ENCODE data around the gene ZNF558. TPM values are rescaled to one million over a fixed set of nuclear protein-coding genes. Genes with fewer than 3 reads are reported as not detected.

ZNF558 gene
- polyA plus RNA-seq (2013, experiment 1 of 2), result 7.6 TPM
- polyA plus RNA-seq (2013, experiment 2 of 2), result 8.9 TPM

- peak within 1 kb of the TSS; percentile 76 for H3K4me3 ChIP-seq (ENCODE audit: low read length)
- H3K27ac ChIP-seq (ENCODE audit: low read depth, low read length), result peak within 1 kb of the TSS; percentile 81; the same call in 1 of the 2 replicates
- H3K36me3 ChIP-seq (ENCODE audit: insufficient read depth, low read length), result no peaks in the 10 kb centered on the region
- no peaks in the 10 kb centered on the region for H3K4me1 ChIP-seq (ENCODE audit: insufficient read depth, low read length)
- no peaks in the 10 kb centered on the region for H3K27me3 ChIP-seq (ENCODE audit: insufficient read depth, low read length)
- WGBS, result 51% methylated on average over 78 of the region's 78 CpGs
- peak within 1 kb of the TSS; percentile 76 for H3K9ac ChIP-seq (ENCODE audit: low read depth, low read length)
- H3K9me3 ChIP-seq (ENCODE audit: insufficient read depth, low read depth, low read length), result peaks cover 69% of the 10 kb centered on the region
Measured at GRCh38 chr19:8832132-8833021, at the start of gene ZNF558, which contains the start of gene MBD3L1. TSS of gene ZNF558 (minus strand) at chr19:8832304. CDS start at chr19:8822659, 9,645 bp downstream. TSS of gene MBD3L1 (plus strand) at chr19:8832377. CDS start at chr19:8842679, 10,302 bp downstream.

- Histone ChIP-seq H3K9me3 (ENCODE audit: insufficient read depth, low read depth, low read length) (peaks cover 98% of the 10 kb centered on the region), H3K4me1 (ENCODE audit: insufficient read depth, low read length) (no peaks in the 10 kb centered on the region), H3K9ac (ENCODE audit: low read depth, low read length) (no peak overlapping the region), H3K27me3 (ENCODE audit: insufficient read depth, low read length) (no peaks in the 10 kb centered on the region), H3K27ac (ENCODE audit: low read depth, low read length) (no peak overlapping the region), H3K4me3 (ENCODE audit: low read length) (no peak overlapping the region), H3K36me3 (ENCODE audit: insufficient read depth, low read length) (no peaks in the 10 kb centered on the region)
Measured at GRCh38 chr19:8881512-8881911, 49.4 kb upstream of the ZNF558 start.

- peaks cover 92% of the 10 kb centered on the region for H3K9me3 ChIP-seq (ENCODE audit: insufficient read depth, low read depth, low read length)
Measured at GRCh38 chr19:8880868-8881488, 48.9 kb upstream of the ZNF558 start.

GRCh38 chr19:8877854-8878705, 46.0 kb upstream of the ZNF558 start:
- H3K27ac ChIP-seq (ENCODE audit: low read depth, low read length), result no peak overlapping the region
- H3K9ac ChIP-seq (ENCODE audit: low read depth, low read length), result no peak overlapping the region
- peaks cover 89% of the 10 kb centered on the region for H3K9me3 ChIP-seq (ENCODE audit: insufficient read depth, low read depth, low read length)
- 78% methylated on average over 3 of the region's 6 CpGs for WGBS
- H3K4me1 ChIP-seq (ENCODE audit: insufficient read depth, low read length), result no peaks in the 10 kb centered on the region
- H3K4me3 ChIP-seq (ENCODE audit: low read length), result no peak overlapping the region
- H3K27me3 ChIP-seq (ENCODE audit: insufficient read depth, low read length), result no peaks in the 10 kb centered on the region
- H3K36me3 ChIP-seq (ENCODE audit: insufficient read depth, low read length), result no peaks in the 10 kb centered on the region

More at GRCh38 chr19:8880868-8881488, 48.9 kb upstream of the ZNF558 start:
- Histone ChIP-seq H3K4me1 (ENCODE audit: insufficient read depth, low read length) (no peaks in the 10 kb centered on the region), H3K9ac (ENCODE audit: low read depth, low read length) (no peak overlapping the region), H3K27ac (ENCODE audit: low read depth, low read length) (no peak overlapping the region), H3K27me3 (ENCODE audit: insufficient read depth, low read length) (no peaks in the 10 kb centered on the region), H3K4me3 (ENCODE audit: low read length) (no peak overlapping the region), H3K36me3 (ENCODE audit: insufficient read depth, low read length) (no peaks in the 10 kb centered on the region)
- WGBS, result 52% methylated on average over 2 of the region's 2 CpGs

GRCh38 chr19:8866344-8866743, 34.2 kb upstream of the ZNF558 start:
- peaks cover 94% of the 10 kb centered on the region for H3K9me3 ChIP-seq (ENCODE audit: insufficient read depth, low read depth, low read length)
- H3K27ac ChIP-seq (ENCODE audit: low read depth, low read length), result no peak overlapping the region
- H3K27me3 ChIP-seq (ENCODE audit: insufficient read depth, low read length), result no peaks in the 10 kb centered on the region
- no peak overlapping the region for H3K4me3 ChIP-seq (ENCODE audit: low read length)
- no peak overlapping the region for H3K9ac ChIP-seq (ENCODE audit: low read depth, low read length)
- no peaks in the 10 kb centered on the region for H3K4me1 ChIP-seq (ENCODE audit: insufficient read depth, low read length)
- H3K36me3 ChIP-seq (ENCODE audit: insufficient read depth, low read length), result no peaks in the 10 kb centered on the region

GRCh38 chr19:8858260-8858659, 26.2 kb upstream of the ZNF558 start:
- H3K9ac ChIP-seq (ENCODE audit: low read depth, low read length), result no peak overlapping the region
- 85% methylated on average over 3 of the region's 3 CpGs for WGBS
- H3K4me3 ChIP-seq (ENCODE audit: low read length), result no peak overlapping the region
- no peak overlapping the region for H3K27ac ChIP-seq (ENCODE audit: low read depth, low read length)
- no peaks in the 10 kb centered on the region for H3K4me1 ChIP-seq (ENCODE audit: insufficient read depth, low read length)
- H3K36me3 ChIP-seq (ENCODE audit: insufficient read depth, low read length), result no peaks in the 10 kb centered on the region
- H3K9me3 ChIP-seq (ENCODE audit: insufficient read depth, low read depth, low read length), result peaks cover 77% of the 10 kb centered on the region
- no peaks in the 10 kb centered on the region for H3K27me3 ChIP-seq (ENCODE audit: insufficient read depth, low read length)

- H3K4me1 ChIP-seq (ENCODE audit: insufficient read depth, low read length), result no peaks in the 10 kb centered on the region
- no peak overlapping the region for H3K9ac ChIP-seq (ENCODE audit: low read depth, low read length)
- H3K27me3 ChIP-seq (ENCODE audit: insufficient read depth, low read length), result no peaks in the 10 kb centered on the region
- H3K4me3 ChIP-seq (ENCODE audit: low read length), result no peak overlapping the region
- H3K27ac ChIP-seq (ENCODE audit: low read depth, low read length), result no peak overlapping the region
- H3K36me3 ChIP-seq (ENCODE audit: insufficient read depth, low read length), result no peaks in the 10 kb centered on the region
- WGBS, result 83% methylated on average over 2 of the region's 3 CpGs
- peaks cover 82% of the 10 kb centered on the region for H3K9me3 ChIP-seq (ENCODE audit: insufficient read depth, low read depth, low read length)
Measured at GRCh38 chr19:8850488-8850887, 18.4 kb upstream of the ZNF558 start.

- Histone ChIP-seq H3K27me3 (ENCODE audit: insufficient read depth, low read length) (no peaks in the 10 kb centered on the region), H3K4me1 (ENCODE audit: insufficient read depth, low read length) (no peaks in the 10 kb centered on the region), H3K9me3 (ENCODE audit: insufficient read depth, low read depth, low read length) (peaks cover 81% of the 10 kb centered on the region), H3K27ac (ENCODE audit: low read depth, low read length) (no peak overlapping the region), H3K36me3 (ENCODE audit: insufficient read depth, low read length) (no peaks in the 10 kb centered on the region), H3K4me3 (ENCODE audit: low read length) (no peak overlapping the region), H3K9ac (ENCODE audit: low read depth, low read length) (no peak overlapping the region)
- 81% methylated on average over 2 of the region's 2 CpGs for WGBS
Measured at GRCh38 chr19:8849232-8849631, 17.1 kb upstream of the ZNF558 start.

- WGBS, result 74% methylated on average over 3 of the region's 3 CpGs
- Histone ChIP-seq H3K27me3 (ENCODE audit: insufficient read depth, low read length) (no peaks in the 10 kb centered on the region), H3K27ac (ENCODE audit: low read depth, low read length) (no peak overlapping the region), H3K4me1 (ENCODE audit: insufficient read depth, low read length) (no peaks in the 10 kb centered on the region), H3K9ac (ENCODE audit: low read depth, low read length) (no peak overlapping the region), H3K4me3 (ENCODE audit: low read length) (no peak overlapping the region), H3K9me3 (ENCODE audit: insufficient read depth, low read depth, low read length) (peaks cover 76% of the 10 kb centered on the region), H3K36me3 (ENCODE audit: insufficient read depth, low read length) (no peaks in the 10 kb centered on the region)
Measured at GRCh38 chr19:8846819-8847218, 14.7 kb upstream of the ZNF558 start.

- Histone ChIP-seq H3K4me3 (ENCODE audit: low read length) (no peak overlapping the region), H3K27me3 (ENCODE audit: insufficient read depth, low read length) (no peaks in the 10 kb centered on the region), H3K27ac (ENCODE audit: low read depth, low read length) (no peak overlapping the region), H3K9ac (ENCODE audit: low read depth, low read length) (no peak overlapping the region), H3K9me3 (ENCODE audit: insufficient read depth, low read depth, low read length) (peaks cover 74% of the 10 kb centered on the region), H3K4me1 (ENCODE audit: insufficient read depth, low read length) (no peaks in the 10 kb centered on the region), H3K36me3 (ENCODE audit: insufficient read depth, low read length) (no peaks in the 10 kb centered on the region)
- WGBS, result 90% methylated on average over 5 of the region's 5 CpGs
Measured at GRCh38 chr19:8840708-8841107, 8.6 kb upstream of the ZNF558 start.

GRCh38 chr19:8835877-8836276, 3.8 kb upstream of the ZNF558 start:
- Histone ChIP-seq H3K36me3 (ENCODE audit: insufficient read depth, low read length) (no peaks in the 10 kb centered on the region), H3K4me3 (ENCODE audit: low read length) (no peak overlapping the region), H3K4me1 (ENCODE audit: insufficient read depth, low read length) (no peaks in the 10 kb centered on the region), H3K27me3 (ENCODE audit: insufficient read depth, low read length) (no peaks in the 10 kb centered on the region), H3K9ac (ENCODE audit: low read depth, low read length) (no peak overlapping the region), H3K27ac (ENCODE audit: low read depth, low read length) (no peak overlapping the region), H3K9me3 (ENCODE audit: insufficient read depth, low read depth, low read length) (peaks cover 75% of the 10 kb centered on the region)
- no CpG with 5 or more reads among the region's 3 CpGs for WGBS

Measured in HUES64 (cell line).